Cardiac fibroblast (primary cell): ENCODE data around the gene LGALS13.

Experiments used
- DNase-seq, 2 donors: peaks; one replicate each; pipeline versions ENCODE4 v3.0.0 to v3.0.0-alpha.2; 2010; ENCODE audit warnings: low read depth in 2 of 2
- H3K4me3 ChIP-seq, 2 donors: replicated peaks in 1 of 2; 1 replicate in 1 of 2; 2 replicates in 1 of 2; pipeline ENCODE4 v1.5.1; 2011; ENCODE audit warnings: low read depth in 2 of 2, low read length in 2 of 2, mild to moderate bottlenecking in 2 of 2, moderate library complexity in 1 of 2
- CTCF ChIP-seq: IDR thresholded peaks from one replicate; pipeline ENCODE4 v1.5.1; 2011; ENCODE audit warnings: low read depth, mild to moderate bottlenecking, low read length, inconsistent platforms

LGALS13 gene

GRCh38 chr19:39631178-39631577 lies 28.9 kb downstream of the LGALS13 start:
- no peak for DNase-seq
- no peak overlapping the region for H3K4me3 ChIP-seq
- no peak for TF ChIP-seq CTCF

- H3K4me3 ChIP-seq: no peak overlapping the region
- no peak for TF ChIP-seq CTCF
- DNase-seq: no peak
These were observed 29.3 kb downstream of the LGALS13 start for GRCh38 chr19:39631626-39632025.

GRCh38 chr19:39637891-39638290 lies 35.6 kb downstream of the LGALS13 start:
- H3K4me3 ChIP-seq: no peak overlapping the region
- no peak for TF ChIP-seq CTCF

GRCh38 chr19:39641773-39642172 lies 39.4 kb downstream of the LGALS13 start:
- H3K4me3 ChIP-seq: no peak overlapping the region
- TF ChIP-seq CTCF: no peak
- DNase-seq: no peak

More at GRCh38 chr19:39637891-39638290, 35.6 kb downstream of the LGALS13 start:
- no peak for DNase-seq

GRCh38 chr19:39643591-39643990 lies 41.3 kb downstream of the LGALS13 start:
- no peak overlapping the region for H3K4me3 ChIP-seq
- TF ChIP-seq CTCF: no peak
- no peak for DNase-seq

- DNase-seq: peak; percentile 31 to 42
These were observed 43.6 kb downstream of the LGALS13 start for GRCh38 chr19:39645800-39646411.

More at GRCh38 chr19:39645800-39646411, 43.6 kb downstream of the LGALS13 start:
- TF ChIP-seq CTCF: no peak
- H3K4me3 ChIP-seq: no peak overlapping the region
